ENCODE measurements around the gene C14orf180.

The C14orf180 gene

GRCh38 chr14:104593710-104594136 lies 14.2 kb downstream of the C14orf180 start:
- no peak overlapping the region for H3K4me3 ChIP-seq (ENCODE audit: low read depth, low read length)
- no peak for DNase-seq (ENCODE audit: low read depth)
- TF ChIP-seq, protein P1, sequence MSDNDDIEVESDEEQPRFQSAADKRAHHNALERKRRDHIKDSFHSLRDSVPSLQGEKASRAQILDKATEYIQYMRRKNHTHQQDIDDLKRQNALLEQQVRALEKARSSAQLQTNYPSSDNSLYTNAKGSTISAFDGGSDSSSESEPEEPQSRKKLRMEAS (IDR thresholded peaks at IDR 0.05; ENCODE audit: low read depth, low read length), result no peak
- no peak for TF ChIP-seq CTCF (IDR thresholded peaks at IDR 0.05; ENCODE audit: low read depth, low read length)
- TF ChIP-seq MYC (IDR thresholded peaks at IDR 0.05; ENCODE audit: low read depth, low read length), result no peak
- TF ChIP-seq POLR2A (IDR thresholded peaks at IDR 0.05; ENCODE audit: extremely low read depth, insufficient read length), result no peak

GRCh38 chr14:104594310-104595046 lies 14.9 kb downstream of the C14orf180 start:
- DNase-seq (ENCODE audit: low read depth), result no peak
- TF ChIP-seq POLR2A (IDR thresholded peaks at IDR 0.05; ENCODE audit: extremely low read depth, insufficient read length) (no peak), MYC (IDR thresholded peaks at IDR 0.05; ENCODE audit: low read depth, low read length) (no peak), CTCF (IDR thresholded peaks at IDR 0.05; ENCODE audit: low read depth, low read length) (no peak)
- TF ChIP-seq, protein P1 (IDR thresholded peaks at IDR 0.05; ENCODE audit: low read depth, low read length), result no peak
- no peak overlapping the region for H3K4me3 ChIP-seq (ENCODE audit: low read depth, low read length)

GRCh38 chr14:104595116-104595675 lies 15.6 kb downstream of the C14orf180 start:
- H3K4me3 ChIP-seq (ENCODE audit: low read depth, low read length), result no peak overlapping the region
- DNase-seq (ENCODE audit: low read depth), result no peak
- TF ChIP-seq POLR2A (IDR thresholded peaks at IDR 0.05; ENCODE audit: extremely low read depth, insufficient read length) (no peak), CTCF (IDR thresholded peaks at IDR 0.05; ENCODE audit: low read depth, low read length) (no peak), MYC (IDR thresholded peaks at IDR 0.05; ENCODE audit: low read depth, low read length) (no peak)
- TF ChIP-seq, protein P1 (IDR thresholded peaks at IDR 0.05; ENCODE audit: low read depth, low read length), result no peak

DNA sequence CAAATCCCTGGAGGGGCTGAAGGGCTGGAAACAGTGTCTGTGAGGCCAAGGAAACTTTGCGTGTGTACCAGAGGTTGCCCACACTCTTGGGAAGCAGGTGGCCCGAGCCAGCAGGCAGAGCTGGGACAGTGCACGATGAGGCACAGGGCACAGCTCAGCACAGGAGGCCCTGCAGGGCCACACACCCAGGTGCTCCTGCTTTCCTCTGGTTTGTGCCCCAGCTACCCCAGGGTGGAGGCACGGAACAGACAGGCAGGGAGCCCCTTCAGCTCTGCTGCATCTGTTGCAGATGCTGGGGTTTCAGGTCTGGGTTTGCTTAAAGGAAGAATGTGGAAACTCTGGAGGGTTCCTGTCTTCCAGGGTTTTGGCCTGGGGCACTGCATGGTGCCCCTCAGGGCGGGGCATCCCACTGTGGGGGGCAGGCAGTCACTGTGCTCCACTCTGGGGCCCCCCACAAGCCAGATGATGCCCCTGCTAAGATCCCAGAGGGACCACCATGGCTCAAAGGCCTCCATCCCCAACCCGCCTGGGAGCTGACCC lies 16.4 kb downstream of the C14orf180 start:
- no peak overlapping the region for H3K4me3 ChIP-seq (ENCODE audit: low read depth, low read length)
- TF ChIP-seq, protein P1 (IDR thresholded peaks at IDR 0.05; ENCODE audit: low read depth, low read length), result no peak
- TF ChIP-seq MYC (IDR thresholded peaks at IDR 0.05; ENCODE audit: low read depth, low read length) (no peak), POLR2A (IDR thresholded peaks at IDR 0.05; ENCODE audit: extremely low read depth, insufficient read length) (no peak), CTCF (IDR thresholded peaks at IDR 0.05; ENCODE audit: low read depth, low read length) (no peak)
- DNase-seq (ENCODE audit: low read depth), result no peak

GRCh38 chr14:104596451-104596918 lies 16.9 kb downstream of the C14orf180 start:
- TF ChIP-seq POLR2A (IDR thresholded peaks at IDR 0.05; ENCODE audit: extremely low read depth, insufficient read length) (no peak), CTCF (IDR thresholded peaks at IDR 0.05; ENCODE audit: low read depth, low read length) (no peak), MYC (IDR thresholded peaks at IDR 0.05; ENCODE audit: low read depth, low read length) (no peak)
- TF ChIP-seq, protein P1 (IDR thresholded peaks at IDR 0.05; ENCODE audit: low read depth, low read length), result no peak

More at GRCh38 chr14:104596451-104596918, 16.9 kb downstream of the C14orf180 start:
- DNase-seq (ENCODE audit: low read depth), result no peak
- no peak overlapping the region for H3K4me3 ChIP-seq (ENCODE audit: low read depth, low read length)

All from NB4 (cell line).